Uterus (tissue), 4 donors: Measurements from ENCODE around the gene CASTOR1. TPM values are rescaled to one million over a fixed set of nuclear protein-coding genes. Genes with fewer than 3 reads are reported as not detected.

Experiments
- DNase-seq, 2 donors: peaks; one replicate each; pipeline ENCODE4 v3.0.0-alpha.2; 2019 to 2020
- H3K27ac ChIP-seq, 2 donors: fragments of 200-600 bp; sonication (generic); 1 replicate in 1 of 2; 2 replicates in 1 of 2; pipeline ENCODE4 v1.5.1; 2016 to 2018
- H3K27me3 ChIP-seq, 2 donors: fragments of 200-600 bp; sonication (generic); one replicate each; pipeline ENCODE4 v1.5.1; 2018 to 2019; ENCODE audit warnings: control low read depth in 1 of 2
- H3K36me3 ChIP-seq, 2 donors: fragments of 200-600 bp; sonication (generic); one replicate each; pipeline ENCODE4 v1.5.1; 2019; ENCODE audit warnings: control low read depth in 1 of 2
- H3K4me1 ChIP-seq, 2 donors: fragments of 200-600 bp; sonication (generic); one replicate each; pipeline ENCODE4 v1.5.1; 2018 to 2019; ENCODE audit warnings: control low read depth in 1 of 2
- H3K4me3 ChIP-seq, 2 donors: fragments of 200-600 bp; sonication (generic); 1 replicate in 1 of 2; 2 replicates in 1 of 2; pipeline ENCODE4 v1.5.1; 2018 to 2019; ENCODE audit warnings: mild to moderate bottlenecking in 1 of 2
- H3K9me3 ChIP-seq, 2 donors: fragments of 200-600 bp; sonication (generic); one replicate each; pipeline ENCODE4 v1.5.1; 2019; ENCODE audit warnings: control low read depth in 1 of 2
- POLR2A ChIP-seq, 2 donors: fragments of 450-650 bp; IDR thresholded peaks; one replicate each; pipeline ENCODE4 v1.6.1; 2016; ENCODE audit warnings: antibody characterized with exemption in 2 of 2, mild to moderate bottlenecking in 1 of 2, moderate library complexity in 1 of 2
- intact Hi-C: fragments of 100-400 bp; cut with DNase I; formaldehyde crosslinking; loops from one replicate; pipeline ENCODE4 v1.15.1; 2023; ENCODE audit warnings: low total_unique reads
- total RNA-seq, 4 donors: library from RNA; depleted of rRNA in 3 of 4; stranded (reverse); fragments of >200 nt in 3 of 4; gene quantifications; one replicate each; pipeline versions ENCODE4 v1.1.0 to v1.2.4, GENCODE V29; 2014 to 2023
- TF ChIP-seq, protein P1 (sequence below), 4 experiments: fragments of 200-600 bp in 2 of 4; fragments of 450-650 bp in 2 of 4; sonication (generic) in 2 of 4; IDR thresholded peaks; one replicate each; pipeline ENCODE4 v1.5.1; 2016 to 2019; ENCODE audit warnings: antibody characterized with exemption in 4 of 4, mild to moderate bottlenecking in 2 of 4, moderate library complexity in 1 of 4
- donor health status: DM: yes; HTN: yes; CAD: no.

The CASTOR1 gene
- total RNA-seq, 4 donors from 2014 or later = 15.8 to 67.1 (median 27.7) TPM

- no peaks in the 10 kb centered on the region for H3K36me3 ChIP-seq
- H3K4me3 ChIP-seq = no peak overlapping the region
- no peaks in the 10 kb centered on the region for H3K27me3 ChIP-seq
- no peak for DNase-seq
- H3K27ac ChIP-seq = no peak overlapping the region
- no peaks in the 10 kb centered on the region for H3K9me3 ChIP-seq
- peaks cover 0 to 5% of the 10 kb centered on the region in 2 donors for H3K4me1 ChIP-seq
- no peak for TF ChIP-seq POLR2A (IDR thresholded peaks at IDR 0.05)
- TF ChIP-seq, protein P1, sequence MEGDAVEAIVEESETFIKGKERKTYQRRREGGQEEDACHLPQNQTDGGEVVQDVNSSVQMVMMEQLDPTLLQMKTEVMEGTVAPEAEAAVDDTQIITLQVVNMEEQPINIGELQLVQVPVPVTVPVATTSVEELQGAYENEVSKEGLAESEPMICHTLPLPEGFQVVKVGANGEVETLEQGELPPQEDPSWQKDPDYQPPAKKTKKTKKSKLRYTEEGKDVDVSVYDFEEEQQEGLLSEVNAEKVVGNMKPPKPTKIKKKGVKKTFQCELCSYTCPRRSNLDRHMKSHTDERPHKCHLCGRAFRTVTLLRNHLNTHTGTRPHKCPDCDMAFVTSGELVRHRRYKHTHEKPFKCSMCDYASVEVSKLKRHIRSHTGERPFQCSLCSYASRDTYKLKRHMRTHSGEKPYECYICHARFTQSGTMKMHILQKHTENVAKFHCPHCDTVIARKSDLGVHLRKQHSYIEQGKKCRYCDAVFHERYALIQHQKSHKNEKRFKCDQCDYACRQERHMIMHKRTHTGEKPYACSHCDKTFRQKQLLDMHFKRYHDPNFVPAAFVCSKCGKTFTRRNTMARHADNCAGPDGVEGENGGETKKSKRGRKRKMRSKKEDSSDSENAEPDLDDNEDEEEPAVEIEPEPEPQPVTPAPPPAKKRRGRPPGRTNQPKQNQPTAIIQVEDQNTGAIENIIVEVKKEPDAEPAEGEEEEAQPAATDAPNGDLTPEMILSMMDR (IDR thresholded peaks at IDR 0.05) = no peak
- intact Hi-C loops = loop anchor here (5.0 kb wide), 1 partner anchor 127 kb away; the partner anchor contains the start of gene RNF215
Observed at GRCh38 chr22:30260276-30260675, 29.0 kb downstream of the CASTOR1 start.

- H3K27ac ChIP-seq = no peak overlapping the region
- intact Hi-C loops = no loop called here
- DNase-seq = no peak
- no peak overlapping the region for H3K4me3 ChIP-seq
- H3K36me3 ChIP-seq = no peaks in the 10 kb centered on the region
- no peaks in the 10 kb centered on the region for H3K27me3 ChIP-seq
- no peaks in the 10 kb centered on the region for H3K9me3 ChIP-seq
- TF ChIP-seq, protein P1 (IDR thresholded peaks at IDR 0.05) = no peak
- no peak for TF ChIP-seq POLR2A (IDR thresholded peaks at IDR 0.05)
- H3K4me1 ChIP-seq = no peaks in the 10 kb centered on the region
Observed at GRCh38 chr22:30254314-30254713, 35.0 kb downstream of the CASTOR1 start.

DNA sequence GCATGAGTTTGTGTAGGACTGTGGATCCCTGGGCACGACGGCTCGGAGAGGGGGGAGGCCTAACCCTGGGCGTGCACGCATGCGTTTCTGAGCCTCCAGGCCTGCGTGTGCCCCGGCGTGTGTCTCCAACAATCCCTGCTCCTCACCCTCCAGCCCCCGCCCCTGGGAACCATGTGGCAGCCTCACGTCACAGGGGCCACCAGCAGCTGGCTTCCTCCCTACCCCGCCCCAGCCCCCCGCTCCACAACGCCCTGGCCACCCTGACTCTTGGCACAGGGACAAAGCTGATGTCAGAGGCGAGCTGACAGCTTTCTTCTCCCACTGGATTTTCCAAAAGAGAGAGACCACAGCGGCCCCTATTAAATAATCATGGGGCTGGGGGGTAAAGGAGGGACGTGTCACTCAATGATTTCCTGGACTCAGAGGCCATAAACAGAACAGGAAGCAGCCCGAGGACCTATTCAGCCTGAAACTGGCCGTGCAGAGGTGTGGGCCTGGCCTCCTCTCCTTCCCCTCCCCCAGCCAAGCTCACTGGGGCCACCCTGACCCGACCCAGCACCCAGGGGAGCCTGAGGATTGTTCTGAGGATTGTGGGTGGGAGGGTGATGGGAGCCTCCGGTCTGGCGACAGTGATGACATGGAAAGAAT lies 36.0 kb downstream of the CASTOR1 start:
- peak; percentile 49 to 56 for DNase-seq
- H3K36me3 ChIP-seq = no peaks in the 10 kb centered on the region
- H3K27ac ChIP-seq = no peak overlapping the region
- intact Hi-C loops = no loop called here
- no peaks in the 10 kb centered on the region for H3K4me1 ChIP-seq
- no peaks in the 10 kb centered on the region for H3K27me3 ChIP-seq
- no peaks in the 10 kb centered on the region for H3K9me3 ChIP-seq
- no peak for TF ChIP-seq POLR2A (IDR thresholded peaks at IDR 0.05)
- TF ChIP-seq, protein P1 (IDR thresholded peaks at IDR 0.05) = no peak
- no peak overlapping the region for H3K4me3 ChIP-seq

GRCh38 chr22:30252411-30253204 lies 36.7 kb downstream of the CASTOR1 start:
- Histone ChIP-seq H3K9me3 (no peaks in the 10 kb centered on the region), H3K27me3 (no peaks in the 10 kb centered on the region), H3K36me3 (no peaks in the 10 kb centered on the region), H3K27ac (no peak overlapping the region), H3K4me3 (no peak overlapping the region), H3K4me1 (no peaks in the 10 kb centered on the region)
- TF ChIP-seq, protein P1 (IDR thresholded peaks at IDR 0.05) = no peak
- TF ChIP-seq POLR2A (IDR thresholded peaks at IDR 0.05) = no peak
- no peak for DNase-seq
- intact Hi-C loops = no loop called here

GRCh38 chr22:30251711-30252110 lies 37.6 kb downstream of the CASTOR1 start:
- intact Hi-C loops = no loop called here

More at GRCh38 chr22:30251711-30252110, 37.6 kb downstream of the CASTOR1 start:
- Histone ChIP-seq H3K27me3 (no peaks in the 10 kb centered on the region), H3K4me1 (no peaks in the 10 kb centered on the region), H3K4me3 (no peak overlapping the region), H3K36me3 (no peaks in the 10 kb centered on the region), H3K9me3 (no peaks in the 10 kb centered on the region), H3K27ac (no peak overlapping the region)
- DNase-seq = no peak
- TF ChIP-seq POLR2A (IDR thresholded peaks at IDR 0.05) = no peak
- TF ChIP-seq, protein P1 (IDR thresholded peaks at IDR 0.05) = no peak
